ENCODE results near the gene METTL9. TPM values are rescaled to one million over a fixed set of nuclear protein-coding genes. Genes with fewer than 3 reads are reported as not detected.
"Not testable (repeated sequence)": the region's sequence is repeated elsewhere in the genome, so short reads cannot be mapped to it uniquely, and the experiment has no call there.

The METTL9 gene
- total RNA-seq, 2 donors from 2014 or later, result 98.6 to 100 TPM

- no peak for TF ChIP-seq CTCF (IDR thresholded peaks at IDR 0.05)
- no peaks in the 10 kb centered on the region for H3K27me3 ChIP-seq (replicated peaks; ENCODE audit: insufficient read depth)
- H3K4me3 ChIP-seq, result peak overlapping the region; percentile 97
- H3K36me3 ChIP-seq, result no peaks in the 10 kb centered on the region
- DNase-seq (ENCODE audit: low spot score) (no peak), ATAC-seq (ENCODE audit: insufficient number of reproducible peaks, low FRiP score, low read depth) (peak; percentile 1)
- H3K4me1 ChIP-seq (ENCODE audit: control insufficient read depth in 1 of 2, low read depth in 2 of 2), result peaks cover 2 to 31% of the 10 kb centered on the region in 2 donors
- no peaks in the 10 kb centered on the region for H3K9me3 ChIP-seq
- peak overlapping the region; percentile 91 for H3K27ac ChIP-seq
These were observed 666 bp upstream of the METTL9 start for GRCh38 chr16:21598701-21599121.

- DNase-seq (ENCODE audit: low spot score) (no peak), ATAC-seq (ENCODE audit: insufficient number of reproducible peaks, low FRiP score, low read depth) (no peak)
- H3K4me3 ChIP-seq, result peak overlapping the region; percentile 97
- H3K4me1 ChIP-seq (ENCODE audit: control insufficient read depth in 1 of 2, low read depth in 2 of 2), result peaks cover 7 to 44% of the 10 kb centered on the region in 2 donors
- no peaks in the 10 kb centered on the region for H3K9me3 ChIP-seq
- peak overlapping the region; percentile 91 for H3K27ac ChIP-seq
- H3K27me3 ChIP-seq (replicated peaks; ENCODE audit: insufficient read depth), result no peaks in the 10 kb centered on the region
- no peak for TF ChIP-seq CTCF (IDR thresholded peaks at IDR 0.05)
- no peaks in the 10 kb centered on the region for H3K36me3 ChIP-seq
These were observed 825 bp downstream of the METTL9 start for GRCh38 chr16:21600031-21600773.

GRCh38 chr16:21602785-21603184 lies 3.4 kb downstream of the METTL9 start:
- peaks cover 10 to 44% of the 10 kb centered on the region in 2 donors for H3K4me1 ChIP-seq (ENCODE audit: control insufficient read depth in 1 of 2, low read depth in 2 of 2)
- H3K4me3 ChIP-seq, result no peak overlapping the region
- no peaks in the 10 kb centered on the region for H3K36me3 ChIP-seq
- no peaks in the 10 kb centered on the region for H3K27me3 ChIP-seq (replicated peaks; ENCODE audit: insufficient read depth)
- no peak for DNase-seq (ENCODE audit: low spot score)
- ATAC-seq (ENCODE audit: insufficient number of reproducible peaks, low FRiP score, low read depth), result no peak
- no peaks in the 10 kb centered on the region for H3K9me3 ChIP-seq
- no peak overlapping the region for H3K27ac ChIP-seq
- TF ChIP-seq CTCF (IDR thresholded peaks at IDR 0.05), result no peak

GRCh38 chr16:21603928-21604327 lies 4.6 kb downstream of the METTL9 start:
- no peaks in the 10 kb centered on the region for H3K9me3 ChIP-seq
- no peak for TF ChIP-seq CTCF (IDR thresholded peaks at IDR 0.05)
- H3K4me1 ChIP-seq (ENCODE audit: control insufficient read depth in 1 of 2, low read depth in 2 of 2), result peaks cover 17 to 40% of the 10 kb centered on the region in 2 donors
- H3K27ac ChIP-seq, result no peak overlapping the region
- no peaks in the 10 kb centered on the region for H3K27me3 ChIP-seq (replicated peaks; ENCODE audit: insufficient read depth)
- no peak for ATAC-seq (ENCODE audit: insufficient number of reproducible peaks, low FRiP score, low read depth)
- no peak overlapping the region for H3K4me3 ChIP-seq
- H3K36me3 ChIP-seq, result no peaks in the 10 kb centered on the region
- DNase-seq (ENCODE audit: low spot score), result no peak

GRCh38 chr16:21605848-21606247 lies 6.5 kb downstream of the METTL9 start:
- not testable (repeated sequence) for H3K9me3 ChIP-seq; DNase-seq (ENCODE audit: low spot score); ATAC-seq (ENCODE audit: insufficient number of reproducible peaks, low FRiP score, low read depth); H3K36me3 ChIP-seq; H3K27ac ChIP-seq; H3K4me3 ChIP-seq; H3K27me3 ChIP-seq (replicated peaks; ENCODE audit: insufficient read depth)
- peaks cover 22 to 38% of the 10 kb centered on the region in 2 donors for H3K4me1 ChIP-seq (ENCODE audit: control insufficient read depth in 1 of 2, low read depth in 2 of 2)
